GM18511 (cell line): ENCODE data around the gene ADH1A.
"Not testable (repeated sequence)": the region's sequence is repeated elsewhere in the genome, so short reads cannot be mapped to it uniquely, and the experiment has no call there.

Experiments
- ATAC-seq: cut with Tn5 transposase; IDR thresholded peaks from one replicate; pipeline ENCODE4 v1.9.1; 2021; ENCODE audit warnings: mild to moderate bottlenecking, moderate library complexity; ENCODE audit not compliant: unreplicated experiment

The ADH1A gene

DNA sequence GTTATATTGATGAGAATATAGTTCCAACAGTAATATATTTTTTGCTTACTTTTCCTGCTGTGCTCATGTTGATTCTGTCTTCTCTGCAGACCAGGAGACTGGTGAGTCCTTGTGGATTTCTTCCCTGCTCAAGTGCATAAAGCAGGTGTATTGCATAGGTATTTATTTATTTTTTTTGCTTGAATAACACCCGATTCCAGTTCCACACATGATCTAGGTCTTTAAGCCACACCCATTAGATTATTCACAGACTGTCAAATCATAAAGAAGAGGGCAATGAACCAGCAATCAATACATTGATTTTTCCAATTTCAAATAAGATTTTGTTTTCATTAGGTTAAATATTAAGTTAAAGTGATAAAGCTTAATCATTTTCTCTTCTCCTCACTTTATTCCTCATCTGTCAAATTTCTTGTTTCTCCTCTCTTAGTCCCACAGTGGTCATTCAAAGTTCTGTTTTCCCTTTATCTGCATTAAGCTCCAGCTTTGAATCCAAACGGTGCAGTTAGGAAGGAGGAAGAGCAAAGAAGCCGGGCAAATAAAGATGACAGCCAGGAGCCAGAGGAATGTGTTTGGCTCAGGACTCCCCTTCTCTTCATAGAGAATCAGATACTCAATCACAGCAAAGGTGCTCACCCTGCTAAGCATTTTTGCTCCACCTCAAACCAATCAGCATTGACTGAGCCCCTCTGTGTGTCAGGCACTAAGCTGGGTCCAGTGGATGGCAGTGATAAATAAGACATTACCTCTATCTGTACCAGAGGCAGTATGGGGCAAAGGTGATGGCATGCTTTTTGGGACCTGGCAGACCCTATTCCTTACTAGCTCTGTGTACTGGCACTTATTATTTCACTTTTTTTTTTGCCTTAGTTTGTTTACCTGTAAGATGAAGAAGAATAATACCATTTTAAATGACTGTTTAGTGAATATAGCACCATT, at the start of gene ADH1A:
ADH1A (minus strand) TSS at position 138 of the 939 bp plus-strand sequence; CDS start at position 67, 71 bp downstream.
- no peak for ATAC-seq

DNA sequence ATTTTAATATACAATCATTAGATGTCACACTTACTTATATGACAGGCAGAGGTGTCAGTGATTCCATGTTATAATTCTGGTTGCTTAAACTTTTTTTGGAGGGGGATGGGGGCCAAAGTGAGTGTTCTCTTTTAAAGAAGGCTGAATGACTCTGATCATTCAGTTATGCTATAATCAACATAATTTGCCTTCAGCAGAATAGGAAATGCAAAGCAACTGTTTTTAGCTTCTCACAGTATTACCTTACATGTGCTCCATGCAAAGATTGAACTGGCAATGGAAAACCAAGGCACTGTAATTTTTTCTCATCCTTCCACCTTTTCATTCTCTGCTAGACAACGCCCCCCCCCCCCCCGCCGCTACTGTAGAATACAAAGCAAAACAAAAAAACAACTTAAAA, 48.4 kb upstream of the ADH1A start:
- ATAC-seq, result no peak

GRCh38 chr4:99336553-99336952, 45.8 kb upstream of the ADH1A start:
- ATAC-seq, result no peak

GRCh38 chr4:99334880-99335279, 44.1 kb upstream of the ADH1A start:
- no peak for ATAC-seq

DNA sequence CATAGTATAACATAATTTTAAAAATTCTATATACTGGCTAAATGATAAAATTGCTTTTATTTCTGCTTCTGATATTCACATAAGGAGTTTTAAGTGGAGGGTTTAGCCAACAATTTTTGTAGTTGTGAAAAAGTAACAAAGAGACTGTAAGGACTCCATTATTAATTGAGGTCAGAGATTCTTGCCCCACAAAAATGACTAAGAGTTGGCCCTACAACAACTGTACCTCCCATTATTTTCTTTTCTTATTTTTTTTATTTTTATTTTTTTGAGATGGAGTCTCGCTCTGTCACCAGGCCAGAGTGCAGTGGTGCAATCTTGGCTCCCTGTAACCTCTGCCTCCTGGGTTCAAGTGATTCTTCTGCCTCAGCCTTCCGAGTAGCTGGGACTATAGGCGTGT, 39.9 kb upstream of the ADH1A start:
- ATAC-seq, result no peak

DNA sequence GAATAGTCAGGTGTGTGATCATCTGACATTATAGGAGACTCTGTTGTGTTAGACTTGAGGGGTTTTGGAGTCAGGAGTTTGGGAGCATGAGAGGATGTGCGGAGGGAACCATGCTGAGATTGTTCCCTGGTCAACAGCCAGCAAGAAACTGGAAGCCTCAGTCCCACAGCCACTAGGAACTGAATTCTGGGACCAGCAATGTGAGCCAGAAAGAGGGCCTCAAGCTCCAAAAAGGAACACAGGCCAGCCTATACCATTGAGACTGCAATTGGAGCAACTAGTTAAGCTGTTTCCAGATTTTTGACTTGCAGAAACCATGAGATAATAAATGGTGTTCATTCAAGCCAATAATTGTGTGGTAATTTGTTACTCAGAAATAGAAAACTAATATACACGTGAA, 39.1 kb upstream of the ADH1A start:
- no peak for ATAC-seq

DNA sequence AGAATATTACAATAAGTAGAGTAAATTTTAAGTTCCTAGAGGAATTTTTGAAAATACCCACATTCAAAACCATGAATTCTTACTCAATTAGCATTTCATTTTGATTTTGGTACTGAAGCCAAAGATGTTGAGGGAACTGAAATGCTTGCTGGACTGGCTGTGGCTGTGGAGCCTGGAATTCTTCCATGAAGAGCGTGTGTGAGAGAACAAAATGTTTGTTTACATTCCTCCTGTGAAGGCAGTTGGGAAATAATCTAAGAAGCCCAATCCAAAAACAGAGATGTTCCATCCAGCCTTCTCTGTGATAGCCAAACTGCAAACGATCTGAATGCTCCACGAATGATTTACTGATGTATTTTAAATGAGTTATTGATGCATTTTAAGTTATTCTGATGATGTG, 34.2 kb upstream of the ADH1A start:
- ATAC-seq, result no peak

GRCh38 chr4:99324361-99324760, 33.6 kb upstream of the ADH1A start:
- ATAC-seq, result no peak

- no peak for ATAC-seq
These were observed 33.0 kb upstream of the ADH1A start for GRCh38 chr4:99323756-99324155.

- ATAC-seq, result no peak
These were observed 30.7 kb upstream of the ADH1A start, which contains the start of gene ADH1B for GRCh38 chr4:99321241-99322191. ADH1B (minus strand) TSS chr4:99321401; CDS start chr4:99321331, 70 bp downstream.

DNA sequence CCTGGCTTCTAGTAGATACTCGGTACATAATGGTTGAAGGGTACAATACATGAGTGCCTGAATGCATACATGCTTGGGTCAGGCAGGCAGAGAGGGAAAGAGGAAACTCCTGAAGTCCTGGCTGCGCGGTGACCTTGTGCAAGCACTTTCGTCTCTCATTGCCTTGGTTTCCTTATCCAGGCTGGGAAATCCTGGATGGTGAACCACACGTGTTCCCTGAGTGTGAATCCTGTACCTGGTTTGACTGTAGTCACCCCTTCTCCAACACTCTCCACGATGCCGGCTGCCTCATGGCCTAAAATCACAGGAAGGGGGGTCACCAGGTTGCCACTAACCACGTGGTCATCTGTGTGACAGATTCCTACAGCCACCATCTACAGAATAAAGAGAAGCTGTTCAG, 27.0 kb upstream of the ADH1A start:
- not testable (repeated sequence) for ATAC-seq

GRCh38 chr4:99317354-99317753, 26.6 kb upstream of the ADH1A start:
- no peak for ATAC-seq

GRCh38 chr4:99315839-99316238, 25.1 kb upstream of the ADH1A start:
- no peak for ATAC-seq

GRCh38 chr4:99314211-99314610, 23.4 kb upstream of the ADH1A start:
- ATAC-seq, result no peak

DNA sequence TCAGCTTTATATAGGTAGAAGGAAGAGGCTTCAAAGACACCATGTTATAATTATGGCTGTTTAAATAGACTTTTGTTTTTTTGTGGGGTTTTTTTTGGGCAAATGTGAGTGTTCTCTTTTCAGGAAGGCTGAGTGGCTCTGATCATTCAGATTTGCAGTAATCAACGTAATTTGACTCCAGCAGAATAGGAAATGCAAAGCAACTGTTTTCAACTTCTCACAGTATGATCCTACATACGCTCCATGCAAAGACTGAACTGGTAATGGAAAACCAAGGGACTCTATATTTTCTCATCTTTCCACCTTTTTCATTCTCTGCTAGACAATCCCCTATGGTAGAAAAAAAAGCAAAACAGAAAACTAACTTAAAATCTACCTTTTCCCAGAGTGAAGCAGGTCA, 19.6 kb upstream of the ADH1A start:
- ATAC-seq, result no peak

- no peak for ATAC-seq
These were observed 15.0 kb upstream of the ADH1A start for GRCh38 chr4:99305638-99306400.

GRCh38 chr4:99301376-99302164, 10.8 kb upstream of the ADH1A start:
- ATAC-seq, result no peak

DNA sequence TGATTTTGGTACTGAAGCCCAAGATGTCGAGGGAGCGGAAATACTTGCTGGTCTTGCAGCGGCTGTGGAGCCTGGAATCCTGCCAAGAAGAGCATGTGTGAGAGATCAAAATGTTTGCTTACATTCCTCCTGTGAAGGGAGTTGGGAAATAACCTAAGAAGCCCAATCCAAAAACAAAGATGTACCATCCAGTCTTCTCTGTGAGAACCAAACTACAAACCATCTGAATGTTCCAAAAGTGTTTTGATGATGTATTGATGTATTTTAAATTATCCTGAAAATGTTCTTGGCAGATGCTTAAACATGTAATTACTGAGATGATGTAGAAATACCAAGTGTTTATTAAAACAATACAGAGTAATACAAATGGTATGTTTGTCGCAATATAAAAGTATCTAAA, 10.1 kb upstream of the ADH1A start:
- ATAC-seq, result no peak

GRCh38 chr4:99293357-99293756, 2.6 kb upstream of the ADH1A start:
- ATAC-seq, result no peak

DNA sequence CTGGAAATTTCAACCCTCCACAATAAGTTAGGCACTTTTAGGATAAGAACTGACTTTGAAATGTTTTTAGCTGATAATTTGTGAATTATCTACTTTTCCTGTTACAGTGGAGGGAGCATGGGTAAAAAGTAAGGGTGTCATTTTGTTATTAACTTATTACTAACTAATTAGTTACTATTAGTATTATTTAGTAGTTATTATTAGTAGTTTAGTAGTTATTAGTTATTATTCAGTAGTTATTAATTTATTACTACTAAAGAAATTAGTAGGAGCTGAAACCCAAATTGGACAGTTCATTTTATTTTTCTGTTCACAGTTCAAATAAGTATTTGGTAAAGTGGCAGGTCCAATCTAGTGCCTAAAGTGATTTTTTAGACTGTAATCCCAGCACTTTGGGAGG, 5.4 kb downstream of the ADH1A start:
- no peak for ATAC-seq
